GM20000 (cell line): ENCODE results near the gene PARD6B.

Experiments
- DNase-seq: peaks from one replicate; pipeline ENCODE4 v3.0.0; 2012; ENCODE audit warnings: low spot score
- TF ChIP-seq, protein P1 (sequence below): IDR thresholded peaks from 2 replicates; pipeline ENCODE4 v1.5.1; 2012; ENCODE audit warnings: mild to moderate bottlenecking, control low read depth; ENCODE audit errors: extremely low read depth, missing control alignments

PARD6B gene

DNA sequence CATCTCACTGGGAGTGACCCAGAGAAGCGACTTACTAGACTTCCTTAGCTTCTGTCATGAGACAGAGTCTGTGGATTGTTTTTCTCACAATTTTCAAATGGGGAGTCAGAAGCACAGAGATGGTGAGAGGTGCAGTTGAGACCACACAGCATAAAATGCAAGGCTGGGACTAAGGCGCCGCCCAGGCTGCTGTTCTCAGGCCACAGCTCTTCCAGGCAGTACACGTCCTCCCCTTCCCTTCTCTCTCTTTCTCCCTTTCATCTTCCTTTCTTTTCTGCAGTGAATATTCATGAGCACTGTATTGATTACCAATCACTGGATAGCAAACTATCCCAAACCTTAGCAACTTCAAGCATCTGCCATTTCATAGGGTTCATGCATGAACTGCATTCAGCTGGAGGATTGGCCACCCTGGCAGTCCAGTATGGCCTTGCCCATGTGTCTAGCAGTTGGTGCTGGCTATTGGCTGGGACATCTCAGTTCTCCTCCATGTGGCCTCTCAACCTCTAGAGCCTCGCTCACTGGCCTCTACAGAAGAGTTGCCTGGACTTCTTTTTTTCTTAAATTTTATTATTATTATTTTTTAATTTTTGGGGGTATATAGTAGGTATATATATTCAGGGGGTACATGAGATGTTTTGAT lies 74.9 kb downstream of the PARD6B start:
- no peak for DNase-seq

More for the DNA sequence above, 74.9 kb downstream of the PARD6B start:
- TF ChIP-seq, protein P1, sequence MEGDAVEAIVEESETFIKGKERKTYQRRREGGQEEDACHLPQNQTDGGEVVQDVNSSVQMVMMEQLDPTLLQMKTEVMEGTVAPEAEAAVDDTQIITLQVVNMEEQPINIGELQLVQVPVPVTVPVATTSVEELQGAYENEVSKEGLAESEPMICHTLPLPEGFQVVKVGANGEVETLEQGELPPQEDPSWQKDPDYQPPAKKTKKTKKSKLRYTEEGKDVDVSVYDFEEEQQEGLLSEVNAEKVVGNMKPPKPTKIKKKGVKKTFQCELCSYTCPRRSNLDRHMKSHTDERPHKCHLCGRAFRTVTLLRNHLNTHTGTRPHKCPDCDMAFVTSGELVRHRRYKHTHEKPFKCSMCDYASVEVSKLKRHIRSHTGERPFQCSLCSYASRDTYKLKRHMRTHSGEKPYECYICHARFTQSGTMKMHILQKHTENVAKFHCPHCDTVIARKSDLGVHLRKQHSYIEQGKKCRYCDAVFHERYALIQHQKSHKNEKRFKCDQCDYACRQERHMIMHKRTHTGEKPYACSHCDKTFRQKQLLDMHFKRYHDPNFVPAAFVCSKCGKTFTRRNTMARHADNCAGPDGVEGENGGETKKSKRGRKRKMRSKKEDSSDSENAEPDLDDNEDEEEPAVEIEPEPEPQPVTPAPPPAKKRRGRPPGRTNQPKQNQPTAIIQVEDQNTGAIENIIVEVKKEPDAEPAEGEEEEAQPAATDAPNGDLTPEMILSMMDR: no peak
